BE2C (cell line): ENCODE measurements around the gene SLC38A5.

Experiments used
- DNase-seq: peaks from one replicate; pipeline ENCODE4 v3.0.0-alpha.2; 2020
- H3K27me3 ChIP-seq: fragments of 250-450 bp; sonication (Bioruptor Pico); 2 replicates; pipeline ENCODE4 v1.5.1; 2020; ENCODE audit warnings: mild to moderate bottlenecking
- H3K36me3 ChIP-seq: fragments of 250-450 bp; sonication (Bioruptor Pico); 2 replicates; pipeline ENCODE4 v1.5.1; 2020; ENCODE audit warnings: mild to moderate bottlenecking
- H3K4me1 ChIP-seq: fragments of 250-450 bp; sonication (Bioruptor Pico); 2 replicates; pipeline ENCODE4 v1.5.1; 2020
- H3K4me3 ChIP-seq: 2 replicates; pipeline ENCODE4 v1.5.1; 2011; ENCODE audit warnings: low read depth, low read length
- H3K9me3 ChIP-seq: fragments of 250-450 bp; sonication (Bioruptor Pico); 2 replicates; pipeline ENCODE4 v1.5.1; 2020
- CTCF ChIP-seq: IDR thresholded peaks from 2 replicates; pipeline ENCODE4 v1.5.1; 2012; ENCODE audit warnings: mild to moderate bottlenecking, low read depth, low read length

The SLC38A5 gene

GRCh38 chrX:48471504-48471903, 1.4 kb upstream of the SLC38A5 start:
- no peaks in the 10 kb centered on the region for H3K4me1 ChIP-seq
- H3K4me3 ChIP-seq: no peak overlapping the region
- TF ChIP-seq CTCF: no peak
- no peaks in the 10 kb centered on the region for H3K36me3 ChIP-seq
- no peaks in the 10 kb centered on the region for H3K9me3 ChIP-seq
- H3K27me3 ChIP-seq: no peaks in the 10 kb centered on the region
- no peak for DNase-seq

DNA sequence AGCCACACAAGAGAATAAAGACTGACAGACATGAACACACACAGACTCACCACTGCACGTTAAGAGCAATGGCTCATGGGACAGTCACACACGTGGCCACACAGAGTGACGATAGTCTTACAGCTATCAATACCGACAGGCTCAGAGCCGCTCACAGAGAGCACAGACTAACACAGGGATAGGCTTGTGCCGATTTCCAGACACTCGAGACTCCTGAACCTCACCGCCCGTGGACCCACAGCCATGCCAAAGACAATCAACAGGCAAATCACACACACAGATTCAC, 716 bp upstream of the SLC38A5 start:
- Histone ChIP-seq H3K27me3 (no peaks in the 10 kb centered on the region), H3K4me1 (no peaks in the 10 kb centered on the region), H3K9me3 (no peaks in the 10 kb centered on the region), H3K36me3 (no peaks in the 10 kb centered on the region), H3K4me3 (no peak overlapping the region)
- TF ChIP-seq CTCF: no peak
- DNase-seq: no peak

GRCh38 chrX:48468693-48469691, 1.1 kb downstream of the SLC38A5 start:
- no peak for TF ChIP-seq CTCF
- Histone ChIP-seq H3K4me3 (no peak overlapping the region), H3K27me3 (no peaks in the 10 kb centered on the region), H3K4me1 (no peaks in the 10 kb centered on the region), H3K36me3 (no peaks in the 10 kb centered on the region), H3K9me3 (no peaks in the 10 kb centered on the region)
- DNase-seq: no peak

GRCh38 chrX:48468247-48468671, 1.8 kb downstream of the SLC38A5 start:
- no peak for DNase-seq
- H3K36me3 ChIP-seq: no peaks in the 10 kb centered on the region
- H3K4me3 ChIP-seq: no peak overlapping the region
- H3K27me3 ChIP-seq: no peaks in the 10 kb centered on the region
- H3K9me3 ChIP-seq: no peaks in the 10 kb centered on the region
- no peak for TF ChIP-seq CTCF
- H3K4me1 ChIP-seq: no peaks in the 10 kb centered on the region

DNA sequence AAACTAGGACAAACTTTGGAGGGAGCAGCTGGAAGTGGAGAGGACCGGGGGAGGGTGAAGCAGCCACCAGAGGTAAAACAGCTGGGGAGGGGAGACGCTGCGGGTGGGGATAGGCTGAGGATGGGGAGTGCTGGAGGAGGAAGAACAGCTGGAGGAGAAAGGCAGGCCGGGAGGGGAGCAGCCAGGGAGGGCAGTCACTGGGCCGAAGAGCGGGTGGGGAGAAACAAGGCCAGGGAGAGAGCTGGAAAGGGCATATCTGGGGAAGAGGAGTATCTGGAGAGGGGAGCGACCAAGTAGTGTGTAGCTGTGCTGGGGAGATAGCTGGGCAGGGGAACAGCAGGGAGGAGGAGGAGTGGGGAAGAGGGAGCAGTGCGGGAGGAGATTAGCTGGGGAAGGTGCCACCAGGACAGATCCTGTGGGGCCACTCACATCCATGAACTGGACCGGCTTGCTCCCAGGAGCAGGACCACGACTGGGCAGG, 2.7 kb downstream of the SLC38A5 start:
- no peaks in the 10 kb centered on the region for H3K4me1 ChIP-seq
- H3K36me3 ChIP-seq: no peaks in the 10 kb centered on the region
- TF ChIP-seq CTCF: no peak
- H3K4me3 ChIP-seq: no peak overlapping the region
- DNase-seq: no peak
- no peaks in the 10 kb centered on the region for H3K9me3 ChIP-seq
- H3K27me3 ChIP-seq: no peaks in the 10 kb centered on the region

GRCh38 chrX:48466696-48467095, 3.4 kb downstream of the SLC38A5 start:
- Histone ChIP-seq H3K4me1 (no peaks in the 10 kb centered on the region), H3K4me3 (no peak overlapping the region), H3K27me3 (no peaks in the 10 kb centered on the region), H3K36me3 (no peaks in the 10 kb centered on the region), H3K9me3 (no peaks in the 10 kb centered on the region)
- DNase-seq: no peak
- TF ChIP-seq CTCF: 0 out of 2 replicates have a peak, but pooled peaks have one; percentile 17
